MM.1S (cell line): Measurements from ENCODE around the gene MAB21L4.

ENCODE experiments used
- DNase-seq: peaks from one replicate; pipeline ENCODE4 v3.0.0-alpha.2; 2015
- H2AFZ ChIP-seq: fragments of 300-600 bp; sonication (generic); 2 replicates; pipeline ENCODE4 v1.6.0; 2016; ENCODE audit warnings: antibody characterized with exemption, low read length
- H3F3A ChIP-seq: fragments of 300-600 bp; sonication (generic); 2 replicates; pipeline ENCODE4 v1.6.1; 2016; ENCODE audit warnings: mild to moderate bottlenecking, antibody characterized with exemption, low read length, moderate library complexity, mixed read lengths; ENCODE audit not compliant: insufficient read depth
- H3K27ac ChIP-seq: fragments of 300-600 bp; sonication (generic); 2 replicates; pipeline ENCODE4 v1.5.1; 2016; ENCODE audit warnings: mild to moderate bottlenecking, low read length
- H3K27me3 ChIP-seq: fragments of 300-600 bp; sonication (generic); replicated peaks from 2 replicates; pipeline ENCODE4 v1.6.0; 2016; ENCODE audit warnings: low read length; ENCODE audit not compliant: insufficient read depth
- H3K36me3 ChIP-seq: fragments of 300-600 bp; sonication (generic); replicated peaks from 2 replicates; pipeline ENCODE4 v1.6.1; 2016; ENCODE audit warnings: mild to moderate bottlenecking, low read length, mixed read lengths; ENCODE audit not compliant: insufficient read depth
- H3K4me1 ChIP-seq: fragments of 300-600 bp; sonication (generic); 2 replicates; pipeline ENCODE4 v1.6.1; 2016; ENCODE audit warnings: low read length, mixed read lengths
- H3K4me2 ChIP-seq: fragments of 300-600 bp; sonication (generic); 2 replicates; pipeline ENCODE4 v1.6.0; 2016; ENCODE audit warnings: low read depth, low read length
- H3K4me3 ChIP-seq: fragments of 300-600 bp; sonication (generic); 2 replicates; pipeline ENCODE4 v1.5.1; 2016; ENCODE audit warnings: low read length, mixed read lengths
- H3K79me2 ChIP-seq: fragments of 300-600 bp; sonication (generic); 2 replicates; pipeline ENCODE4 v1.6.1; 2016; ENCODE audit warnings: mixed run types, low read length, mixed read lengths
- H3K9ac ChIP-seq: fragments of 300-600 bp; sonication (generic); 2 replicates; pipeline ENCODE4 v1.6.1; 2016; ENCODE audit warnings: low read length, mixed read lengths
- H3K9me2 ChIP-seq: fragments of 300-600 bp; sonication (generic); replicated peaks from 2 replicates; pipeline ENCODE4 v1.6.1; 2016; ENCODE audit warnings: mild to moderate bottlenecking, low read length, mixed read lengths; ENCODE audit not compliant: insufficient read depth
- H3K9me3 ChIP-seq: fragments of 300-600 bp; sonication (generic); replicated peaks from 2 replicates; pipeline ENCODE4 v1.6.1; 2016; ENCODE audit warnings: mild to moderate bottlenecking, low read length, mixed read lengths; ENCODE audit not compliant: insufficient read depth
- H4K20me1 ChIP-seq: fragments of 300-600 bp; sonication (generic); 2 replicates; pipeline ENCODE4 v1.6.1; 2016; ENCODE audit warnings: mild to moderate bottlenecking, low read length, moderate library complexity, mixed read lengths; ENCODE audit not compliant: insufficient read depth
- CTCF ChIP-seq: fragments of 300-600 bp; sonication (generic); IDR thresholded peaks from 2 replicates; pipeline ENCODE4 v1.5.1; 2016; ENCODE audit warnings: antibody characterized with exemption, low read length, mixed read lengths
- EZH2 ChIP-seq: fragments of 300-600 bp; sonication (generic); optimal IDR thresholded peaks from 2 replicates; pipeline ENCODE3; 2017; ENCODE audit warnings: low read depth, mild to moderate bottlenecking, antibody characterized with exemption, low read length, mixed read lengths
- EZH2phosphoT487 ChIP-seq: fragments of 300-600 bp; sonication (generic); IDR thresholded peaks from 2 replicates; pipeline ENCODE4 v1.6.1; 2018; ENCODE audit warnings: antibody characterized with exemption, low read length

The MAB21L4 gene

GRCh38 chr2:240879105-240879504 is 16.9 kb downstream of the MAB21L4 start:
- no peak overlapping the region for H2AFZ ChIP-seq
- DNase-seq: no peak
- no peaks in the 10 kb centered on the region for H3K9me2 ChIP-seq
- no peak overlapping the region for H3K4me3 ChIP-seq
- no peaks in the 10 kb centered on the region for H3K4me1 ChIP-seq
- no peaks in the 10 kb centered on the region for H3K36me3 ChIP-seq
- H3K79me2 ChIP-seq: no peaks in the 10 kb centered on the region
- H3F3A ChIP-seq: no peaks in the 10 kb centered on the region
- no peak overlapping the region for H3K4me2 ChIP-seq
- peaks cover 69% of the 10 kb centered on the region for H3K27me3 ChIP-seq
- H3K9ac ChIP-seq: no peak overlapping the region
- no peaks in the 10 kb centered on the region for H4K20me1 ChIP-seq
- no peak overlapping the region for H3K27ac ChIP-seq
- no peaks in the 10 kb centered on the region for H3K9me3 ChIP-seq
- TF ChIP-seq CTCF (no peak), EZH2phosphoT487 (no peak), EZH2 (no peak)

GRCh38 chr2:240878341-240878936 is 17.5 kb downstream of the MAB21L4 start:
- H4K20me1 ChIP-seq: no peaks in the 10 kb centered on the region
- no peak overlapping the region for H3K4me3 ChIP-seq
- no peaks in the 10 kb centered on the region for H3K79me2 ChIP-seq
- H3K27ac ChIP-seq: no peak overlapping the region
- no peak overlapping the region for H2AFZ ChIP-seq
- no peaks in the 10 kb centered on the region for H3K4me1 ChIP-seq
- no peaks in the 10 kb centered on the region for H3F3A ChIP-seq
- DNase-seq: no peak
- H3K9me2 ChIP-seq: no peaks in the 10 kb centered on the region
- H3K36me3 ChIP-seq: no peaks in the 10 kb centered on the region
- H3K9me3 ChIP-seq: no peaks in the 10 kb centered on the region
- H3K9ac ChIP-seq: no peak overlapping the region
- H3K27me3 ChIP-seq: peaks cover 73% of the 10 kb centered on the region
- H3K4me2 ChIP-seq: no peak overlapping the region
- TF ChIP-seq EZH2phosphoT487 (no peak), CTCF (no peak)

GRCh38 chr2:240877460-240878340 is 18.3 kb downstream of the MAB21L4 start:
- H3K9me2 ChIP-seq: no peaks in the 10 kb centered on the region
- peaks cover 71% of the 10 kb centered on the region for H3K27me3 ChIP-seq
- H3K36me3 ChIP-seq: no peaks in the 10 kb centered on the region
- no peaks in the 10 kb centered on the region for H3K4me1 ChIP-seq
- TF ChIP-seq CTCF (no peak), EZH2 (no peak), EZH2phosphoT487 (no peak)
- H3K9me3 ChIP-seq: no peaks in the 10 kb centered on the region
- H3F3A ChIP-seq: no peaks in the 10 kb centered on the region
- no peak overlapping the region for H3K9ac ChIP-seq
- H2AFZ ChIP-seq: no peak overlapping the region
- no peak for DNase-seq
- H3K4me2 ChIP-seq: no peak overlapping the region
- no peaks in the 10 kb centered on the region for H3K79me2 ChIP-seq
- H3K27ac ChIP-seq: no peak overlapping the region
- H4K20me1 ChIP-seq: no peaks in the 10 kb centered on the region
- H3K4me3 ChIP-seq: no peak overlapping the region
